ENCODE measurements around the gene SERPINB2.
"Not testable (repeated sequence)": the region's sequence is repeated elsewhere in the genome, so short reads cannot be mapped to it uniquely, and the experiment has no call there.

SERPINB2 gene

DNA sequence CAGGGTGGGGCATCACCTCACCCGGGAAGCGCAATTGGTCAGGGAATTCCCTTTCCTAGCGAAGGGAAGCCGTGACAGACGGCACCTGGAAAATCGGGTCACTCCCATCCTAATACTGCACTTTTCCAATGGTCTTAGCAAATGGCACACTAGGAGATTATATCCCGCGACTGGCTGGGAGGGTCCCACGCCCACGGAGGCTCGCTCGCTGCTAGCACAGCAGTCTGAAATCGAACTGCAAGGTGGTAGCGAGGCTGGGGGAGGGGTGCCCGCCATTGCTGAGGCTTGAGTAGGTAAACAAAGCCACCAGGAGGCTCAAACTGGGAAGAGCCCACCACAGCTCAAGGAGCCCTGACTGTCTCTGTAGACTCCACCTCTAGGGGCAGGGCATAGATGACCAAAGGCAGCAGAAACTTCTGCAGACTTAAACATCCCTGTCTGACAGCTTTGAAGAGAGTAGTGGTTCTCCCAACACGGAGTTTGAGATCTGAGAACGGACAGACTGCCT, 53.1 kb downstream of the SERPINB2 start:
- FAIRE-seq = not testable (repeated sequence)

DNA sequence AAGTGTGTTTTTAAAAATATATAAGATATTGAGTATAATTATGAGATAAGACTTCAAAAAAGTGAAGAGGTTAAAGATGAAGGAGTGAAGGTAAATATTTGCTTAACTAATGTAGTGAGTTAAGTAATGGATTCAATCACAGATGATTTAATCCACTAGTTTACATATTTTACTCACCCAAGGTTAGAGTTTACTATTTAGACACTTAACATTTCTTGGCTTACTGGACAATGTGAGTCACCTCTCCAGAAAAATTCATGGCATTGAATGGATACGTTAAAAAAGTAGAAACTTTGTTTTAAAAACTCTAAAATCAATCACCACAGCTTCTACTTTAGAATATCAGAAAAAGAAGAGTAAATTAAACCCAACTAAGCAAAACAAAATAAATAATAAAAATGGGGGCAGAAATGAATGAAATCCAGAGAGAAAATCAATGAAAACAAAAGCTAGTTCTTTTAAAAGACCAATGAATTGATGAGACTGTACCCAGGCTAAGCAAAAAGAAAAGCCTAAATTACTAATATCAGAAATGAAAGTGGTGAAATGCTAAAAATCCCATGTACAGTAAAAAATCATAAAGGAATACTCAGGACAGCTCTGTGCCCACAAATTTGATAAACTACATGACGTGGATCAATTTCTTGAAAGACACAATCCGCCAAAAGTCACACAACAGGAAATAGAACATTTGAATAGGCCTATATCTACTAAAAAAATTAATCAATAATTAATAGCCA, 59.7 kb downstream of the SERPINB2 start:
- no peak for FAIRE-seq

DNA sequence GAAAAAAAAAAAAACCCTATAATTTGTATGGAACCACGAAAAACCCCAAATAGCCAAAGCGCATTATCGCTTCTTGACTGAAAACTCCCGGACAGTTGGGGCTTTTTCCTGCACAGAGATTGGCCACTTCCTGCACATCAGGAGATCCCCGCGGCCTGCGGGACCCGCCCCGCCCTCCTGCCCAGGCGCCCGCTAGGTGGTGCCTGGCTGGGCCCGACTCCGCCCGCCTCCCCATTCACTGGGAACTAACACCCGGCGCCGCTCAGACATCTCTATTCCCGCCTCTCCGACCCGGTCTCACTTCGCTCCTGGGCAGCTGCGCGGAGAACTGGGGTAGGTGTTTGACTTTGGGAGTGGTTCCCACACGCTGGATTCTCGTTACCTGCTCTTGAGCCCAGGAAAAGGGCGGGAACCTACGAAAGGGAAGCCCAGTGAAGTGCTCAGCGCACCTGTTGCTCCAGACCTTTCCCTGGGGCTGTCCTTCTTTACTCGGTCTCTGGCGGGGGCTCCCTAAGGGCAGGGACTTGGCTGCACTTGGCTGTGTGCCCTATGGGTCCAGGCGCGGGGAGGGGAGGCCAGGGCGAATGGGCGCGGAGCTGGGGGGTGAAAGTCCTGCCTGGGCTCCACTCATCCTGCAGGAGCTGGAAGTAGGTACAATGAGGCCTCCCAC, 61.7 kb downstream of the SERPINB2 start, which contains the start of gene HMSD:
HMSD (plus strand) TSS at position 234 of the 670 bp plus-strand sequence. CDS start 4,155 bp downstream, outside the sequence.
- no peak for FAIRE-seq

DNA sequence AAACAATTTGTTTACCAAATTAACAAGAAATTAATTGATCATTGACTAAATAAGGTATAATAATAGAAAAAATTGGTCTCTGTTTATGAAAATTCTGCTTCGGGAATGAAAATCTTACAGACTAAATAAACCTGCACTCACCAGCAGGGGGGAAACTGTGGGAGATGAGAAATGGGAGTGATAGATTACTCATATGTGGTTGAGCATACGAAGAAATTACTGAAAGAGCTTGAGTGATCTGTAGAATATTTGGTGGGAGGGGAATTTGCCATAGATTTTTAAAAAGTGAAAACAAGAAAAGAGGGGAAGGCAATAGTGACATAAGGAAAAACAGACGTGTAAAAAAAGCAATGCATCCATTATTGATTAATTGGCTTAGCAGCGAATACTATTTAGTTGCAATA, 63.8 kb downstream of the SERPINB2 start:
- no peak for FAIRE-seq

Measured in TTC549 (cell line).